Activated naive CD8-positive, alpha-beta T cell treated with anti-CD3 and anti-CD28 coated beads for 36 hours (primary cell): ENCODE results near the gene LRRC37A3. TPM values are rescaled to one million over a fixed set of nuclear protein-coding genes. Genes with fewer than 3 reads are reported as not detected.
"Not testable (repeated sequence)": the region's sequence is repeated elsewhere in the genome, so short reads cannot be mapped to it uniquely, and the experiment has no call there.

Experiments
- DNase-seq: peaks from one replicate; pipeline ENCODE4 v3.0.0; 2021
- H3K27ac Mint-ChIP-seq: one replicate; pipeline ENCODE4 v1.8.0; 2022; ENCODE audit warnings: mild to moderate bottlenecking, moderate library complexity, mixed read lengths
- H3K27me3 Mint-ChIP-seq: one replicate; pipeline ENCODE4 v1.8.0; 2022; ENCODE audit warnings: mild to moderate bottlenecking, mixed read lengths
- H3K36me3 Mint-ChIP-seq: one replicate; pipeline ENCODE4 v1.8.0; 2021; ENCODE audit warnings: mild to moderate bottlenecking, mixed read lengths
- H3K4me1 Mint-ChIP-seq: one replicate; pipeline ENCODE4 v1.8.0; 2021; ENCODE audit warnings: mixed read lengths
- H3K4me3 Mint-ChIP-seq: one replicate; pipeline ENCODE4 v1.8.0; 2022; ENCODE audit warnings: mild to moderate bottlenecking, moderate library complexity, mixed read lengths
- H3K9me3 Mint-ChIP-seq: one replicate; pipeline ENCODE4 v1.8.0; 2022; ENCODE audit warnings: mixed read lengths
- total RNA-seq, 2 experiments: library from RNA; stranded (reverse); gene quantifications; one replicate each; pipeline ENCODE4 v1.2.3, GENCODE V29; 2021

Gene LRRC37A3
- total RNA-seq, 2 experiments from 2014 or later = 4.5 to 4.8 TPM

- not testable (repeated sequence) for H3K4me3 Mint-ChIP-seq, H3K9me3 Mint-ChIP-seq
Measured at GRCh38 chr17:64909511-64910190, 9.6 kb downstream of the LRRC37A3 start.

GRCh38 chr17:64904069-64904468, 15.2 kb downstream of the LRRC37A3 start:
- not testable (repeated sequence) for H3K36me3 Mint-ChIP-seq, H3K27ac Mint-ChIP-seq, DNase-seq, H3K27me3 Mint-ChIP-seq, H3K9me3 Mint-ChIP-seq, H3K4me1 Mint-ChIP-seq, H3K4me3 Mint-ChIP-seq

More at GRCh38 chr17:64909511-64910190, 9.6 kb downstream of the LRRC37A3 start:
- not testable (repeated sequence) for H3K36me3 Mint-ChIP-seq, H3K4me1 Mint-ChIP-seq, DNase-seq, H3K27me3 Mint-ChIP-seq
- H3K27ac Mint-ChIP-seq = peak overlapping the region; percentile 69

- H3K4me1 Mint-ChIP-seq, H3K9me3 Mint-ChIP-seq, DNase-seq, H3K27ac Mint-ChIP-seq, H3K36me3 Mint-ChIP-seq, H3K27me3 Mint-ChIP-seq, H3K4me3 Mint-ChIP-seq: not testable (repeated sequence)
Measured at GRCh38 chr17:64897136-64897535, 22.1 kb downstream of the LRRC37A3 start.

- H3K4me3 Mint-ChIP-seq, H3K36me3 Mint-ChIP-seq, H3K27ac Mint-ChIP-seq, DNase-seq, H3K27me3 Mint-ChIP-seq, H3K4me1 Mint-ChIP-seq, H3K9me3 Mint-ChIP-seq: not testable (repeated sequence)
Measured at GRCh38 chr17:64874210-64874609, 45.1 kb downstream of the LRRC37A3 start.

GRCh38 chr17:64847504-64848466, 71.5 kb downstream of the LRRC37A3 start:
- not testable (repeated sequence) for H3K9me3 Mint-ChIP-seq, H3K27ac Mint-ChIP-seq, H3K36me3 Mint-ChIP-seq, H3K4me1 Mint-ChIP-seq, H3K4me3 Mint-ChIP-seq, H3K27me3 Mint-ChIP-seq
- DNase-seq = peak; percentile 67

- not testable (repeated sequence) for H3K9me3 Mint-ChIP-seq, H3K36me3 Mint-ChIP-seq
Measured at GRCh38 chr17:64846892-64847291, 72.4 kb downstream of the LRRC37A3 start.

GRCh38 chr17:64843918-64844317, 75.4 kb downstream of the LRRC37A3 start:
- not testable (repeated sequence) for H3K4me1 Mint-ChIP-seq, H3K4me3 Mint-ChIP-seq, H3K27me3 Mint-ChIP-seq, H3K27ac Mint-ChIP-seq, H3K9me3 Mint-ChIP-seq, DNase-seq, H3K36me3 Mint-ChIP-seq

More at GRCh38 chr17:64846892-64847291, 72.4 kb downstream of the LRRC37A3 start:
- not testable (repeated sequence) for H3K4me3 Mint-ChIP-seq, H3K4me1 Mint-ChIP-seq, H3K27ac Mint-ChIP-seq, H3K27me3 Mint-ChIP-seq, DNase-seq

- H3K36me3 Mint-ChIP-seq, H3K4me1 Mint-ChIP-seq, H3K4me3 Mint-ChIP-seq, H3K9me3 Mint-ChIP-seq, H3K27ac Mint-ChIP-seq, H3K27me3 Mint-ChIP-seq, DNase-seq: not testable (repeated sequence)
Measured at GRCh38 chr17:64842900-64843299, 76.4 kb downstream of the LRRC37A3 start.

- H3K4me1 Mint-ChIP-seq, H3K4me3 Mint-ChIP-seq, H3K36me3 Mint-ChIP-seq, H3K9me3 Mint-ChIP-seq, DNase-seq, H3K27ac Mint-ChIP-seq, H3K27me3 Mint-ChIP-seq: not testable (repeated sequence)
Measured at GRCh38 chr17:64840960-64841359, 78.3 kb downstream of the LRRC37A3 start.

- H3K4me1 Mint-ChIP-seq, H3K27ac Mint-ChIP-seq, DNase-seq, H3K9me3 Mint-ChIP-seq, H3K36me3 Mint-ChIP-seq, H3K27me3 Mint-ChIP-seq, H3K4me3 Mint-ChIP-seq: not testable (repeated sequence)
Measured at GRCh38 chr17:64838513-64838912, 80.8 kb downstream of the LRRC37A3 start.

GRCh38 chr17:64837018-64837761, 82.1 kb downstream of the LRRC37A3 start:
- not testable (repeated sequence) for H3K9me3 Mint-ChIP-seq, H3K27me3 Mint-ChIP-seq, H3K36me3 Mint-ChIP-seq, H3K4me1 Mint-ChIP-seq
- Mint-ChIP-seq H3K27ac (peak overlapping the region; percentile 90), H3K4me3 (peak overlapping the region; percentile 89)
- peak; percentile 91 for DNase-seq

GRCh38 chr17:64836623-64837017, 82.7 kb downstream of the LRRC37A3 start:
- H3K9me3 Mint-ChIP-seq, H3K27me3 Mint-ChIP-seq, H3K4me1 Mint-ChIP-seq, H3K36me3 Mint-ChIP-seq: not testable (repeated sequence)
- Mint-ChIP-seq H3K27ac (peak overlapping the region; percentile 82), H3K4me3 (peak overlapping the region; percentile 89)
- DNase-seq = peak; percentile 35

- DNase-seq, H3K4me3 Mint-ChIP-seq, H3K9me3 Mint-ChIP-seq, H3K27me3 Mint-ChIP-seq, H3K27ac Mint-ChIP-seq, H3K36me3 Mint-ChIP-seq: not testable (repeated sequence)
- peaks cover 16% of the 10 kb centered on the region for H3K4me1 Mint-ChIP-seq
Measured at GRCh38 chr17:64834060-64834459, 85.2 kb downstream of the LRRC37A3 start.

GRCh38 chr17:64830631-64831040, 88.6 kb downstream of the LRRC37A3 start:
- not testable (repeated sequence) for H3K36me3 Mint-ChIP-seq, H3K27ac Mint-ChIP-seq, DNase-seq

More at GRCh38 chr17:64830631-64831040, 88.6 kb downstream of the LRRC37A3 start:
- H3K9me3 Mint-ChIP-seq, H3K27me3 Mint-ChIP-seq, H3K4me3 Mint-ChIP-seq: not testable (repeated sequence)
- peaks cover 11% of the 10 kb centered on the region for H3K4me1 Mint-ChIP-seq
